Gastroesophageal sphincter (tissue), 4 donors: ENCODE data around the gene HOMER1. TPM values are rescaled to one million over a fixed set of nuclear protein-coding genes. Genes with fewer than 3 reads are reported as not detected.
"Not testable (repeated sequence)": the region's sequence is repeated elsewhere in the genome, so short reads cannot be mapped to it uniquely, and the experiment has no call there.

Experiments used
- ATAC-seq: fragments of 150-250 bp; one replicate; pipeline ENCODE4 v1.9.1; 2016; ENCODE audit warnings: mild to moderate bottlenecking, moderate library complexity
- H3K27ac ChIP-seq, 4 donors: fragments of 200-600 bp; sonication (generic) in 3 of 4; 1 replicate in 3 of 4; 2 replicates in 1 of 4; pipeline ENCODE4 v1.5.1; 2016 to 2019
- H3K27me3 ChIP-seq: fragments of 200-600 bp; sonication (generic); one replicate; pipeline ENCODE4 v1.5.1; 2019
- H3K36me3 ChIP-seq, 2 donors: fragments of 200-600 bp; sonication (generic); one replicate each; pipeline ENCODE4 v1.5.1; 2019; ENCODE audit warnings: control low read depth in 1 of 2
- H3K4me1 ChIP-seq, 3 donors: fragments of 200-600 bp; sonication (generic); 1 replicate in 2 of 3; 2 replicates in 1 of 3; pipeline ENCODE4 v1.5.1; 2016 to 2019; ENCODE audit warnings: control low read depth in 2 of 3
- H3K4me3 ChIP-seq, 2 donors: fragments of 200-600 bp; sonication (generic); one replicate each; pipeline ENCODE4 v1.5.1; 2019; ENCODE audit warnings: mild to moderate bottlenecking in 1 of 2, moderate library complexity in 1 of 2
- H3K9me3 ChIP-seq, 3 donors: fragments of 200-600 bp; sonication (generic); one replicate each; pipeline ENCODE4 v1.5.1; 2017 to 2019; ENCODE audit warnings: control low read depth in 2 of 3
- EP300 ChIP-seq: sonication (generic); formaldehyde crosslinking; IDR thresholded peaks from one replicate; pipeline ENCODE4 v1.6.1; 2017; ENCODE audit warnings: antibody characterized with exemption, mild to moderate bottlenecking
- POLR2A ChIP-seq, 2 donors: fragments of 450-650 bp; IDR thresholded peaks; one replicate each; pipeline ENCODE4 v1.6.1; 2017; ENCODE audit warnings: antibody characterized with exemption in 2 of 2, mild to moderate bottlenecking in 2 of 2, moderate library complexity in 1 of 2
- POLR2AphosphoS5 ChIP-seq: sonication (generic); formaldehyde crosslinking; IDR thresholded peaks from one replicate; pipeline ENCODE4 v1.6.1; 2017; ENCODE audit warnings: antibody characterized with exemption
- WGBS, 2 donors: methylation state at CpG; one replicate each; pipeline ENCODE4 v1.1.5; 2018; ENCODE audit warnings: low coverage in 1 of 2; 5-methylcytosine and 5-hydroxymethylcytosine counted together
- total RNA-seq, 4 donors: library from RNA; depleted of rRNA; stranded (reverse); fragments of >200 nt; gene quantifications; one replicate each; pipeline ENCODE4 v1.1.0, GENCODE V29; 2016
- TF ChIP-seq, protein P1 (sequence below), 4 experiments: fragments of 200-600 bp in 2 of 4; fragments of 450-650 bp in 2 of 4; sonication (generic) in 1 of 4; IDR thresholded peaks; one replicate each; pipeline ENCODE4 v1.5.1; 2017 to 2019; ENCODE audit warnings: antibody characterized with exemption in 4 of 4, mild to moderate bottlenecking in 2 of 4, moderate library complexity in 2 of 4

The HOMER1 gene
- total RNA-seq, 4 donors from 2014 or later, result 13.0 to 26.3 (median 15.0) TPM

- H3K27me3 ChIP-seq, result no peaks in the 10 kb centered on the region
- WGBS, 2 donors, result 73% methylated on average over 1 of the region's 1 CpG; no CpG with 5 or more reads in 1 of the 2 donors
- no peaks in the 10 kb centered on the region for H3K36me3 ChIP-seq
- no peak overlapping the region for H3K27ac ChIP-seq
- peaks cover 0 to 9% (median 0%) of the 10 kb centered on the region in 3 donors for H3K9me3 ChIP-seq
- TF ChIP-seq EP300, result no peak
- no peak for TF ChIP-seq POLR2A (IDR thresholded peaks at IDR 0.05)
- TF ChIP-seq, protein P1, sequence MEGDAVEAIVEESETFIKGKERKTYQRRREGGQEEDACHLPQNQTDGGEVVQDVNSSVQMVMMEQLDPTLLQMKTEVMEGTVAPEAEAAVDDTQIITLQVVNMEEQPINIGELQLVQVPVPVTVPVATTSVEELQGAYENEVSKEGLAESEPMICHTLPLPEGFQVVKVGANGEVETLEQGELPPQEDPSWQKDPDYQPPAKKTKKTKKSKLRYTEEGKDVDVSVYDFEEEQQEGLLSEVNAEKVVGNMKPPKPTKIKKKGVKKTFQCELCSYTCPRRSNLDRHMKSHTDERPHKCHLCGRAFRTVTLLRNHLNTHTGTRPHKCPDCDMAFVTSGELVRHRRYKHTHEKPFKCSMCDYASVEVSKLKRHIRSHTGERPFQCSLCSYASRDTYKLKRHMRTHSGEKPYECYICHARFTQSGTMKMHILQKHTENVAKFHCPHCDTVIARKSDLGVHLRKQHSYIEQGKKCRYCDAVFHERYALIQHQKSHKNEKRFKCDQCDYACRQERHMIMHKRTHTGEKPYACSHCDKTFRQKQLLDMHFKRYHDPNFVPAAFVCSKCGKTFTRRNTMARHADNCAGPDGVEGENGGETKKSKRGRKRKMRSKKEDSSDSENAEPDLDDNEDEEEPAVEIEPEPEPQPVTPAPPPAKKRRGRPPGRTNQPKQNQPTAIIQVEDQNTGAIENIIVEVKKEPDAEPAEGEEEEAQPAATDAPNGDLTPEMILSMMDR (IDR thresholded peaks at IDR 0.05), result no peak
- TF ChIP-seq POLR2AphosphoS5, result no peak
- no peak overlapping the region for H3K4me3 ChIP-seq
- ATAC-seq, result no peak
- H3K4me1 ChIP-seq, result no peaks in the 10 kb centered on the region
Observed at GRCh38 chr5:79521156-79521555, 7.2 kb upstream of the HOMER1 start.

GRCh38 chr5:79518718-79519117, 4.8 kb upstream of the HOMER1 start:
- no peaks in the 10 kb centered on the region for H3K36me3 ChIP-seq
- no peak overlapping the region for H3K27ac ChIP-seq
- no peak for ATAC-seq
- 92 to 100% methylated on average over 1 of the region's 1 CpG for WGBS, 2 donors
- H3K9me3 ChIP-seq, result no peaks in the 10 kb centered on the region
- no peak overlapping the region for H3K4me3 ChIP-seq
- no peaks in the 10 kb centered on the region for H3K27me3 ChIP-seq
- TF ChIP-seq POLR2A (IDR thresholded peaks at IDR 0.05) (no peak), EP300 (no peak), POLR2AphosphoS5 (no peak)
- TF ChIP-seq, protein P1 (IDR thresholded peaks at IDR 0.05), result no peak
- H3K4me1 ChIP-seq, result peaks cover 0 to 6% (median 0%) of the 10 kb centered on the region in 3 donors

DNA sequence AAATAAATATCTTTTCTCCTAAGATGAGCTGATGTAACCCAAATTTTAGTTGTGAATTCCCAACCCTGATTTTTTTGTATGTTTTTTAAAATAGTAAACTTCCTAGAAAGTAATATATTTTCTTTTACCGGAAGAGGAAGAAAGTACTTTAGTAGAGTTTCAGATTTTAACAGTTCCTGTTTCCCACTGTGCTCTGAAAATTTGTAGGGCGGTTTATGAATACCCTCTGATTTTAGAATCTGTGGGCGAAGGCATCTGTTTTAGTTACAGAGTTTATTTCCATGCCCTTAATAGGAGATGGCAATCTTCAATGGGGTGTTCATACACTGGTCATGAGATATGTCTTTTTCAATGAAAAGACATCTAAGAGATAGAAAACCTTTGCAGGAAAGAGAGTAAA, 3.7 kb upstream of the HOMER1 start:
- H3K27ac ChIP-seq, result no peak overlapping the region
- no peaks in the 10 kb centered on the region for H3K27me3 ChIP-seq
- H3K4me1 ChIP-seq, result peaks cover 0 to 16% (median 0%) of the 10 kb centered on the region in 3 donors
- H3K4me3 ChIP-seq, result no peak overlapping the region
- H3K36me3 ChIP-seq, result no peaks in the 10 kb centered on the region
- H3K9me3 ChIP-seq, result no peaks in the 10 kb centered on the region
- ATAC-seq, result no peak
- 80 to 84% methylated on average over 3 of the region's 3 CpGs for WGBS, 2 donors
- TF ChIP-seq, protein P1 (IDR thresholded peaks at IDR 0.05), result no peak

DNA sequence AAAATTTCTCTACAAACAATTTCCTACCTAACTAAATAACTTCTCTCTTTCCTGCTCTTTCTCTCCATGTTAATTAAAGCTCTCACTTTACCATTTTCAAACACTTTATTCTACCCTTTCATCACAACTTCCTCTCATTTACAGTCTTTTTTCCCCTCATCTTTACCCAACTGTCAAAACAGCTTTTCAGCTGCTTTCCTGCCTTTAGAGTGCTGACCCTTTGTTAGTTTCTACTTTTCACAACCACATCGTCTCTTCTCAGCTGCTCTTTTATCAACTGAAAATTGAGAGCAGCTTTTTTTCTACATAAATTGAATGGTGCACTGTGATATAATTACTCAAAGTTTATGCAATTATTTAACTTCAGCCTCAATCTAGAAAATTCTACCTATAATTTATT, 3.1 kb upstream of the HOMER1 start:
- ATAC-seq, result no peak
- peaks cover 0 to 22% (median 0%) of the 10 kb centered on the region in 3 donors for H3K4me1 ChIP-seq
- H3K9me3 ChIP-seq, result no peaks in the 10 kb centered on the region
- no peak overlapping the region for H3K27ac ChIP-seq
- no peak for TF ChIP-seq POLR2A (IDR thresholded peaks at IDR 0.05)
- no peak for TF ChIP-seq POLR2AphosphoS5
- no peak for TF ChIP-seq EP300
- TF ChIP-seq, protein P1 (IDR thresholded peaks at IDR 0.05), result no peak
- WGBS, 2 donors, result 22 to 46% methylated on average over 1 of the region's 1 CpG
- no peaks in the 10 kb centered on the region for H3K36me3 ChIP-seq
- H3K27me3 ChIP-seq, result no peaks in the 10 kb centered on the region
- no peak overlapping the region for H3K4me3 ChIP-seq

- H3K27ac ChIP-seq, H3K36me3 ChIP-seq, H3K4me3 ChIP-seq, ATAC-seq, H3K9me3 ChIP-seq, H3K27me3 ChIP-seq: not testable (repeated sequence)
- peaks cover 0 to 29% (median 0%) of the 10 kb centered on the region in 3 donors for H3K4me1 ChIP-seq
- 60 to 85% methylated on average over 2 to 9 of the region's 14 CpGs for whole genome bisulfite sequencing, 2 donors
Observed at GRCh38 chr5:79516331-79516730, 2.4 kb upstream of the HOMER1 start.
